Bronchial epithelial cell (primary cell): ENCODE data around the gene PNPLA7. TPM values are rescaled to one million over a fixed set of nuclear protein-coding genes. Genes with fewer than 3 reads are reported as not detected.

ENCODE experiments used
- DNase-seq: peaks from one replicate; pipeline ENCODE4 v3.0.0-alpha.2; 2010; ENCODE audit warnings: low read depth
- FAIRE-seq: peaks from 2 replicates; lab custom pipeline; 2011; peaks lifted over from hg19 to GRCh38; lab: Jason Lieb, UNC
- H3K27me3 ChIP-seq: 2 replicates; pipeline ENCODE4 v1.5.1; 2011; ENCODE audit warnings: low read length; ENCODE audit not compliant: control insufficient read depth, insufficient read depth
- H3K36me3 ChIP-seq: 2 replicates; pipeline ENCODE4 v1.5.1; 2011; ENCODE audit warnings: low read length; ENCODE audit not compliant: control insufficient read depth, insufficient read depth
- H3K4me3 ChIP-seq: 2 replicates; pipeline ENCODE4 v1.5.1; 2011; ENCODE audit warnings: mild to moderate bottlenecking, low read depth, low read length, control low read depth
- CTCF ChIP-seq: IDR thresholded peaks from 2 replicates; pipeline ENCODE4 v1.5.1; 2011; ENCODE audit warnings: mild to moderate bottlenecking, moderate library complexity, low read length, control low read depth, inconsistent platforms; ENCODE audit not compliant: insufficient read depth, severe bottlenecking
- total RNA-seq: library from RNA; depleted of rRNA; stranded (reverse); fragments of >200 nt; gene quantifications from 2 replicates; pipeline ENCODE4 v1.2.1, GENCODE V29; 2014

Gene PNPLA7
- total RNA-seq, 1 donor from 2014 or later, result 0.26 TPM

- DNase-seq, result no peak
- Histone ChIP-seq H3K36me3 (no peaks in the 10 kb centered on the region), H3K27me3 (no peaks in the 10 kb centered on the region), H3K4me3 (no peak overlapping the region)
- FAIRE-seq, result no peak
- TF ChIP-seq CTCF, result no peak
Observed at GRCh38 chr9:137428311-137428630, 121.9 kb downstream of the PNPLA7 start.

- DNase-seq (no peak), FAIRE-seq (no peak)
- H3K27me3 ChIP-seq, result no peaks in the 10 kb centered on the region
- no peak for TF ChIP-seq CTCF
- H3K36me3 ChIP-seq, result no peaks in the 10 kb centered on the region
- no peak overlapping the region for H3K4me3 ChIP-seq
Observed at GRCh38 chr9:137427454-137428310, 122.5 kb downstream of the PNPLA7 start.

GRCh38 chr9:137426018-137426681 lies 124.1 kb downstream of the PNPLA7 start:
- H3K36me3 ChIP-seq, result no peaks in the 10 kb centered on the region
- DNase-seq (no peak), FAIRE-seq (no peak)
- H3K27me3 ChIP-seq, result no peaks in the 10 kb centered on the region
- TF ChIP-seq CTCF, result no peak
- no peak overlapping the region for H3K4me3 ChIP-seq

- FAIRE-seq (no peak), DNase-seq (no peak)
- H3K36me3 ChIP-seq, result no peaks in the 10 kb centered on the region
- peak overlapping the region; percentile 68 for H3K4me3 ChIP-seq
- no peak for TF ChIP-seq CTCF
- no peaks in the 10 kb centered on the region for H3K27me3 ChIP-seq
Observed at GRCh38 chr9:137423514-137424291, 126.5 kb downstream of the PNPLA7 start.

- Histone ChIP-seq H3K4me3 (peak within 1 kb of the TSS; percentile 68), H3K27me3 (no peaks in the 10 kb centered on the region), H3K36me3 (no peaks in the 10 kb centered on the region)
- peak; percentile 78 for TF ChIP-seq CTCF
- DNase-seq (peak; percentile 59), FAIRE-seq (no peak)
Observed at GRCh38 chr9:137422604-137423513, 127.3 kb downstream of the PNPLA7 start, which contains the start of the genes EXD3 and NOXA1. Gene EXD3, minus strand, starts transcription at chr9:137423162. Its CDS starts 27,805 bp downstream, at chr9:137395357. Gene NOXA1, plus strand, starts transcription at chr9:137423393. Its CDS starts 137 bp downstream, at chr9:137423530.
